GM10266 (cell line): ENCODE data around the gene TMEM132A.
A peak's percentile ranks its signal among the peaks of the same experiment; 100 is the strongest.

Experiments used
- DNase-seq: peaks from one replicate; pipeline ENCODE4 v3.0.0; 2012; ENCODE audit errors: extremely low spot score
- TF ChIP-seq, protein P1 (sequence below): IDR thresholded peaks from 2 replicates; pipeline ENCODE4 v1.5.1; 2012; ENCODE audit warnings: mild to moderate bottlenecking, low read depth; ENCODE audit not compliant: control insufficient read depth, insufficient read depth; ENCODE audit errors: missing control alignments

The TMEM132A gene

DNA sequence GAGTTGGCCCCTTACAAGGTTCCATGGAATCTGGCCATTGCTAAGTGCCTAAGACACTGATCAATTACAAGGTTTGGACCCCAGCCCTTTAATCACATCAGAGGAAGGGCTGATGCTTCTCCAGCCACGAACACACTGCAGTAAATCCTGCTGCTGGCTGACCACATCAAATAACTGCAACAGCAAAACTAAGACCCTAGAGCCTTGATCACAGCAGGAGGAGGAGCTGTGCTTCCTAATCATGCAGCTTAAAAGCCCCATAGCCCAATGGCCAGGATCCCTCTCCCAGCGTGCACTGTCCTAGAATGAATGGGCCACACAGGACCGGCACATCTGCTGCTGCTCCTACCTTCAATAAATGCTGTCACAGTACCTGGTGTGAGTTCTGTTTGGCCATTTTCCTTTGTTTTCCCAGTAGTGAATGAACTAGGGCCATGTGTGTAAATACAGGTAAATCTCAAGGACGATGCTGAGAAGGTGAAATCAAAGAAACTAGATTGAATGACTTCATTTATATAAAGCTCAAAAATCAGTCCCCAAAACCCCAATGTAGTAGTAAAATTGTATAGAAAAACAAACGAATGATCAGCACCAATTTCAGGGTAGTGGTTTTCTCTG, 44.2 kb upstream of the TMEM132A start:
- no peak for DNase-seq
- TF ChIP-seq, protein P1, sequence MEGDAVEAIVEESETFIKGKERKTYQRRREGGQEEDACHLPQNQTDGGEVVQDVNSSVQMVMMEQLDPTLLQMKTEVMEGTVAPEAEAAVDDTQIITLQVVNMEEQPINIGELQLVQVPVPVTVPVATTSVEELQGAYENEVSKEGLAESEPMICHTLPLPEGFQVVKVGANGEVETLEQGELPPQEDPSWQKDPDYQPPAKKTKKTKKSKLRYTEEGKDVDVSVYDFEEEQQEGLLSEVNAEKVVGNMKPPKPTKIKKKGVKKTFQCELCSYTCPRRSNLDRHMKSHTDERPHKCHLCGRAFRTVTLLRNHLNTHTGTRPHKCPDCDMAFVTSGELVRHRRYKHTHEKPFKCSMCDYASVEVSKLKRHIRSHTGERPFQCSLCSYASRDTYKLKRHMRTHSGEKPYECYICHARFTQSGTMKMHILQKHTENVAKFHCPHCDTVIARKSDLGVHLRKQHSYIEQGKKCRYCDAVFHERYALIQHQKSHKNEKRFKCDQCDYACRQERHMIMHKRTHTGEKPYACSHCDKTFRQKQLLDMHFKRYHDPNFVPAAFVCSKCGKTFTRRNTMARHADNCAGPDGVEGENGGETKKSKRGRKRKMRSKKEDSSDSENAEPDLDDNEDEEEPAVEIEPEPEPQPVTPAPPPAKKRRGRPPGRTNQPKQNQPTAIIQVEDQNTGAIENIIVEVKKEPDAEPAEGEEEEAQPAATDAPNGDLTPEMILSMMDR = no peak

DNA sequence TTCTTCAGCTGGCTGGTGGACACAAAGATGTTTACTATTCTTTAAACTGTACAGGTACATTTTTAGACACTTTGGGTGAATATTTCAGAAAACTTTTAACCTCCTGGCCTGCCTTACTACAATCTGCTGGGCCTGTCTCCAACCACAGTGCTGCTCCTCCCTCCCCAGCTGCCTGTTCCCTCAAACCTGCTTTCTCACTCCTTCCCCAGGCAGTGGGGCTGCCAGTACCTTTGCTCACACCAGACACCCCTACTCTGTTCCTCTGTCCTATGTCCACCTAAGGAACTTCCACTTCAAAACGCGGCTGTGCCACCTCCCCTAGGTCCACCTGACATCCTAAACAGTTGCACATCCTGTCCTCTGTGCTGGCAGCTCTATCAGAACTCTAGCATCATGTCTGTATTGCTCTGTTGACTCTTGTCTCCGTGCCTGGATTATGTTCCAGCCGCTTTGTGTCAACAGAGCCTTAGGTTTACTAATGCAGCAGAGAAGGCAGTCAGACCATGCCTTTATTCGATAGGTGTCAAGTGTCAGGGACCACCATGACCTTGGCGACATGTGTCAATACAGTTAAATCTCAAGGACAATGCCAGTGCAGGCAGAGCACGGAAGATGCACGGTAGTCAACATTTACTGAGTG, 43.5 kb upstream of the TMEM132A start:
- TF ChIP-seq, protein P1 = no peak
- DNase-seq = no peak

DNA sequence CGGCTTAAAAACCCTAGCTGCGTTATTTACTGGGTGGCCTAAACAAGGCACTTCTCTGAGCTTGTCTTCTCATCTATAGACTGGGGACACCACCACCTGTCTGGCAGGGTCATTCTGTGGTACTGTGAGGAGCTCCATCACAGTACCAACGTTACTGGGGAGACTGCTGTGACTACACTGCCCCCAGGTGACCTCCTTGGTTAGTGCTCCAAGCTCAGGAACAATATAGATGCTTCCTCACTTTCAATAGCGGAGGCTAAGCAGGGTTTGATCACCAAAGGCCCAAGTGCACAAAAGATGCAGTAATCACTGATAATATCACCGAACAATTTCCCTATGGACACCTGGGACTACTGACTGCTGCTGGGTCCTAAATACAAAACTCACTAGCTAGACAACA, 36.7 kb upstream of the TMEM132A start:
- TF ChIP-seq, protein P1 = peak; percentile 52
- peak; percentile 45 for DNase-seq

DNA sequence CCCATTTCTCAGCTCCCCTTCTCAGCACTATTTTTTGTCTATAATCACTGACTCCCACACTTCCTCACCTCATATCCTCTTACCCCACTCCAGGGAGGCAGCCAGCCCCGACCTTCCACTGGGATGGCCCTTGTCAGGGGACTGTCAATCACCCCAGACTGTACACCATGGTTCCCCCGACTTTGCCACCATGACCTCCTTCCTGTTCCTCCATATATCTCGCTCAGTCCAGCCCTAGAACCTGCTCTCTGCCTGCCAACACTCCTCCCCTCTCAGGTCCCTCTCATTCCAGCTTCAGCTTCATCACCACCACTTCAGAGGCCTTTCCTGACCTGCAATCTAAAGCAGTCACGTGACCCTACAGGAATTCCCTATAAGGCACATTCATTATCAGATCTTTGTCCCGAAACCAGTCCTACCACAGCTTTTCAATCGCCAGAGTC, 34.4 kb upstream of the TMEM132A start:
- TF ChIP-seq, protein P1 = no peak
- no peak for DNase-seq

DNA sequence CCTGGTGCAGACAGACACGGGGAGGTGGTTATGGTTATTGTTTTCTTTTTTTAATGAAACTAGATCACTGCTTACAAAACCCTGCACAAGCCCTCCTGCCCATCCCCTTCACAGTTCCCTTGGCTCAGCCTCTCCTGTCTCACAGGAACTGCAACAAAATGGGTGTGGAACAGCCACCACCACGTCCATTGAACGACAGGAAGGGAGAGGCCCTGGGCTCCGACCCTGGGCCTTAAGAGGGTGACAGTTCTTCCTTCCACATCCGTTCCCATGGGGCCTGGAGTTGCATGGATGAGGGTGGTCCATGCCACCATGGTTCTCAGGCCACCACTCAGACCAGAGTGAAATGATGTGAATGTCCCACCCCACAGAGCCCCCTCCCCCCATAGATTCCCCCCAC, 33.6 kb upstream of the TMEM132A start:
- DNase-seq = no peak

DNA sequence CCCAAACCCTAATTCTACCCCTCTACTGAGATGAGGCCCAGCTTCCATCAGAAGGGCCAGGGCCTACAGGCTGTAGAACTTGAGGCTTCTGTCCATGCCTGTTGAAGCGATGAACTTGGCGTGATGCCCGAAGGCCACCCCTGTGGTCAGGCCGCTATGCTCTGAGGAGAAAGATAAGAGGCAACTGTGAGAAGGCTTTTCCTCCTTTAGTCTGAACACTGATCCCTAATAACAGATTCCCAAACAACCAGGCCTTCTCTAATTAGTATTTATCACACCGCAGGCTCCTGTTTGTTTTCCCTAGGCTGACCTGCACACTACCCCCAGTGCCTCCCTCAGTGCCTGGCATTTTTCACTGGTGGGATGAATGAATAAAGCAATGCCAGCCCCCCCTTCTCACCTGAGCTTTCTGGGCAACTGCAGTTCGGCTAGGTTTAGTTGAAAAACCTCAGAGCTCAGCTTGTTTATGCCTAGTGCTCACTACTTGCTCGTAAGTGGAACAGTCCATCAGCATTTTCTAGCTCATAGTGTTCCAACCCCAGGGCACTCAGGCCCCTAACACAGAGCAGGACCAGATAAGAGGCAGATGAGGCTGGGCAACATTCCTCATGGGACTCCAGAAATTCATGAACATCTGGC, 33.0 kb upstream of the TMEM132A start:
- DNase-seq = no peak
- TF ChIP-seq, protein P1 = no peak

More for the DNA sequence above, 33.6 kb upstream of the TMEM132A start:
- TF ChIP-seq, protein P1 = no peak

DNA sequence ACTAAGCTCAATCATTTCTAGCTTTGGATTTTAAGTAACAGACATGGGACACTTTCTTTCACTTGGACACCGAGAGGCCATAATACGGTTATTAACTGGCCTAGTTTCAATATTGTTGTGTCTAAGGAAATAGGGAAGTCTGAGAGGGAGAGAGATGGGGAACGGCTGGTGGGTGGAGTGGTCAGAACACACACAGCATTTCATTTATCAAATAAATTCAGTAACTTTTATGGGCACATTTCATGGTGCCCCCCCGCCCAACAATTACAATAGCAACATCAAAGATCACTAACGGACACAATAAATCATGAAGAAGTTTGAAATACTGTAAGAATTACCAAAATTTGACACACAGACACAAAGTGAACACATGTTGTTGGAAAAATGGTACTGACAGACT, 28.6 kb upstream of the TMEM132A start:
- TF ChIP-seq, protein P1 = no peak
- no peak for DNase-seq
